Thoracic aorta (tissue), 2 donors: ENCODE results near the gene RGL2. TPM values are rescaled to one million over a fixed set of nuclear protein-coding genes. Genes with fewer than 3 reads are reported as not detected.
"Not testable (repeated sequence)": the region's sequence is repeated elsewhere in the genome, so short reads cannot be mapped to it uniquely, and the experiment has no call there.

Source experiments
- ATAC-seq: fragments of 150-250 bp; one replicate; pipeline ENCODE4 v1.8.0; 2017; ENCODE audit warnings: low read depth; ENCODE audit not compliant: insufficient number of reproducible peaks, low FRiP score
- DNase-seq: peaks from one replicate; pipeline ENCODE4 v3.0.0-alpha.2; 2020; ENCODE audit warnings: low spot score
- H3K27ac ChIP-seq, 2 donors: fragments of 200-600 bp; sonication (generic); 1 replicate in 1 of 2; 2 replicates in 1 of 2; pipeline ENCODE4 v1.5.1; 2016; ENCODE audit warnings: mild to moderate bottlenecking in 2 of 2, moderate library complexity in 2 of 2
- H3K27me3 ChIP-seq: fragments of 200-600 bp; sonication (generic); replicated peaks from 2 replicates; pipeline ENCODE4 v1.6.0; 2016; ENCODE audit warnings: mild to moderate bottlenecking; ENCODE audit not compliant: insufficient read depth
- H3K36me3 ChIP-seq: fragments of 200-600 bp; sonication (generic); one replicate; pipeline ENCODE4 v1.5.1; 2016
- H3K4me1 ChIP-seq, 2 donors: fragments of 200-600 bp; sonication (generic); 1 replicate in 1 of 2; 2 replicates in 1 of 2; pipeline versions ENCODE4 v1.5.1 to v1.6.0; 2016; ENCODE audit warnings: low read depth in 2 of 2, mild to moderate bottlenecking in 1 of 2; ENCODE audit not compliant: control insufficient read depth in 1 of 2
- H3K4me3 ChIP-seq: fragments of 200-600 bp; sonication (generic); 2 replicates; pipeline ENCODE4 v1.5.1; 2016; ENCODE audit warnings: mild to moderate bottlenecking
- H3K9me3 ChIP-seq: fragments of 200-600 bp; sonication (generic); 2 replicates; pipeline ENCODE4 v1.5.1; 2016
- CTCF ChIP-seq: fragments of 200-600 bp; sonication (generic); IDR thresholded peaks from one replicate; pipeline ENCODE4 v1.5.1; 2019; ENCODE audit warnings: antibody characterized with exemption
- total RNA-seq, 2 donors: library from RNA; depleted of rRNA; stranded (reverse); fragments of >200 nt; gene quantifications; one replicate each; pipeline versions ENCODE4 v1.1.0 to v1.2.3, GENCODE V29; 2016

The RGL2 gene
- total RNA-seq, 2 donors from 2014 or later: 49.9 to 83.5 TPM

- Histone ChIP-seq H3K27me3 (no peaks in the 10 kb centered on the region), H3K36me3 (peaks cover 47% of the 10 kb centered on the region), H3K9me3 (no peaks in the 10 kb centered on the region), H3K4me1 (no peaks in the 10 kb centered on the region), H3K27ac (no peak overlapping the region), H3K4me3 (no peak overlapping the region)
- no peak for DNase-seq
- TF ChIP-seq CTCF: no peak
- ATAC-seq: no peak
Observed at GRCh38 chr6:33264015-33264414, 34.7 kb downstream of the RGL2 start.

- ATAC-seq: not testable (repeated sequence)
- peaks cover 37% of the 10 kb centered on the region for H3K36me3 ChIP-seq
Observed at GRCh38 chr6:33262490-33262889, 36.3 kb downstream of the RGL2 start.

GRCh38 chr6:33259032-33259431 lies 39.7 kb downstream of the RGL2 start:
- DNase-seq: no peak
- Histone ChIP-seq H3K4me1 (no peaks in the 10 kb centered on the region), H3K9me3 (no peaks in the 10 kb centered on the region), H3K36me3 (peaks cover 4% of the 10 kb centered on the region), H3K4me3 (no peak overlapping the region), H3K27me3 (no peaks in the 10 kb centered on the region), H3K27ac (no peak overlapping the region)
- TF ChIP-seq CTCF: no peak
- no peak for ATAC-seq

More at GRCh38 chr6:33262490-33262889, 36.3 kb downstream of the RGL2 start:
- H3K4me1 ChIP-seq, H3K9me3 ChIP-seq, DNase-seq, H3K27me3 ChIP-seq, H3K27ac ChIP-seq, H3K4me3 ChIP-seq: not testable (repeated sequence)

- H3K36me3 ChIP-seq: peaks cover 10% of the 10 kb centered on the region
- no peaks in the 10 kb centered on the region for H3K9me3 ChIP-seq
- DNase-seq (no peak), ATAC-seq (no peak)
- no peaks in the 10 kb centered on the region for H3K27me3 ChIP-seq
- TF ChIP-seq CTCF: no peak
- peaks cover 9 to 15% of the 10 kb centered on the region in 2 donors for H3K4me1 ChIP-seq
- H3K27ac ChIP-seq: no peak overlapping the region
- H3K4me3 ChIP-seq: no peak overlapping the region
Observed at GRCh38 chr6:33254591-33254990, 44.2 kb downstream of the RGL2 start.

GRCh38 chr6:33252759-33253158 lies 46.0 kb downstream of the RGL2 start:
- no peak overlapping the region for H3K4me3 ChIP-seq
- DNase-seq (no peak), ATAC-seq (no peak)
- H3K27me3 ChIP-seq: no peaks in the 10 kb centered on the region
- peaks cover 10% of the 10 kb centered on the region for H3K36me3 ChIP-seq
- H3K9me3 ChIP-seq: no peaks in the 10 kb centered on the region
- TF ChIP-seq CTCF: no peak
- no peak overlapping the region for H3K27ac ChIP-seq
- peaks cover 12 to 25% of the 10 kb centered on the region in 2 donors for H3K4me1 ChIP-seq

GRCh38 chr6:33251395-33252012 lies 47.2 kb downstream of the RGL2 start:
- no peak for DNase-seq

More at GRCh38 chr6:33251395-33252012, 47.2 kb downstream of the RGL2 start:
- no peak for TF ChIP-seq CTCF
- Histone ChIP-seq H3K36me3 (peaks cover 10% of the 10 kb centered on the region), H3K27ac (no peak overlapping the region), H3K27me3 (no peaks in the 10 kb centered on the region), H3K4me3 (no peak overlapping the region), H3K9me3 (no peaks in the 10 kb centered on the region), H3K4me1 (peaks cover 12 to 25% of the 10 kb centered on the region in 2 donors)
- no peak for ATAC-seq
